K562 (cell line): ENCODE results near the gene SLC35B1. TPM values are rescaled to one million over a fixed set of nuclear protein-coding genes. Genes with fewer than 3 reads are reported as not detected.

Source experiments
- ATAC-seq: fragments of 200-7000 bp; cut with Tn5 transposase; 3 replicates; pipeline ENCODE4 v1.9.1; 2020; ENCODE audit warnings: moderate library complexity
- BruUV-seq: library from RNA; stranded (reverse); fragments of 400-500 nt; replicated peaks from 2 replicates; lab custom pipeline; 2021; lab: Mats Ljungman, UMichigan
- CTCF ChIA-PET: fragments of 300-600 bp; formaldehyde crosslinking; extraction: SDS; loops from one replicate; lab custom pipeline; 2021; ENCODE audit warnings: low intra/inter-chr PET ratio; lab: Yijun Ruan, JAX
- POLR2A ChIA-PET: fragments of 300-600, 350-650 bp; sonication (Branson Sonifier 250); formaldehyde crosslinking; extraction: SDS; loops from one replicate; lab custom pipeline; 2021; ENCODE audit warnings: antibody characterized with exemption, inconsistent platforms; lab: Yijun Ruan, JAX
- DNase-seq, 4 experiments: peaks; one replicate each; pipeline versions ENCODE4 v3.0.0 to v3.0.0-alpha.2; 2011 to 2018; ENCODE audit warnings: low spot score in 3 of 4, mixed read lengths in 3 of 4; ENCODE audit errors: extremely low read depth in 1 of 4
- FAIRE-seq: peaks from 2 replicates; lab custom pipeline; 2011; peaks lifted over from hg19 to GRCh38; lab: Jason Lieb, UNC
- H2AFZ ChIP-seq: 2 replicates; pipeline ENCODE4 v1.6.0; 2011; ENCODE audit warnings: low read depth, low read length, control low read depth, inconsistent platforms
- H3K27ac ChIP-seq: fragments of 200-600 bp; 3 replicates; pipeline ENCODE4 v1.8.0; 2011; ENCODE audit warnings: low read depth, mild to moderate bottlenecking, control low read depth, inconsistent platforms, low read length, moderate library complexity, mixed read lengths; ENCODE audit errors: extremely low read depth
- H3K27me3 ChIP-seq, 2 experiments: fragments of 300-600 bp in 1 of 2; 2 replicates in 1 of 2; 3 replicates in 1 of 2; pipeline versions ENCODE4 v1.6.0 to v1.8.0; 2011; ENCODE audit warnings: inconsistent platforms in 2 of 2, low read length in 2 of 2, mild to moderate bottlenecking in 1 of 2, mixed read lengths in 1 of 2, moderate library complexity in 1 of 2; ENCODE audit not compliant: control insufficient read depth in 2 of 2, insufficient read depth in 2 of 2
- H3K36me3 ChIP-seq: fragments of 300-600 bp; 3 replicates; pipeline ENCODE4 v1.8.0; 2011; ENCODE audit warnings: mild to moderate bottlenecking, low read length, inconsistent platforms; ENCODE audit not compliant: control insufficient read depth, insufficient read depth
- H3K4me1 ChIP-seq, 2 experiments: fragments of 200-600 bp in 1 of 2; replicated peaks in 1 of 2; 2 replicates in 1 of 2; 3 replicates in 1 of 2; pipeline versions ENCODE4 v1.5.1 to v1.8.0; 2011; ENCODE audit warnings: inconsistent platforms in 2 of 2, low read length in 2 of 2, mild to moderate bottlenecking in 1 of 2, mixed read lengths in 1 of 2, moderate library complexity in 1 of 2; ENCODE audit not compliant: control insufficient read depth in 2 of 2, insufficient read depth in 2 of 2
- H3K4me2 ChIP-seq: 2 replicates; pipeline ENCODE4 v1.6.1; 2011; ENCODE audit warnings: low read length, control low read depth, inconsistent platforms, mixed read lengths; ENCODE audit not compliant: insufficient read depth
- H3K4me3 ChIP-seq: fragments of 200-600 bp; sonication (generic), shearing (Covaris generic); 2 replicates; pipeline ENCODE4 v1.5.1; 2016; ENCODE audit warnings: control low read depth, inconsistent platforms
- H3K79me2 ChIP-seq: fragments of 200-600 bp; 3 replicates; pipeline ENCODE4 v1.8.0; 2011; ENCODE audit warnings: low read length, inconsistent platforms; ENCODE audit not compliant: control insufficient read depth, insufficient read depth
- H3K9ac ChIP-seq, 2 experiments: 2 replicates each; pipeline versions ENCODE4 v1.6.0 to v1.6.1; 2011; ENCODE audit warnings: low read depth in 2 of 2, low read length in 2 of 2, control low read depth in 1 of 2, inconsistent platforms in 1 of 2, mild to moderate bottlenecking in 1 of 2, mixed read lengths in 1 of 2; ENCODE audit not compliant: insufficient read depth in 1 of 2
- H3K9me1 ChIP-seq: one replicate; pipeline ENCODE4 v1.6.0; 2011; ENCODE audit warnings: inconsistent platforms, mild to moderate bottlenecking, low read length, moderate library complexity; ENCODE audit not compliant: control insufficient read depth, insufficient read depth
- H3K9me3 ChIP-seq: replicated peaks from 2 replicates; pipeline ENCODE4 v1.5.1; 2011; ENCODE audit warnings: low read depth, low read length, inconsistent platforms; ENCODE audit not compliant: control insufficient read depth, insufficient read depth
- H4K20me1 ChIP-seq: replicated peaks from 2 replicates; pipeline ENCODE4 v1.6.1; 2011; ENCODE audit warnings: low read length, inconsistent platforms, mixed read lengths; ENCODE audit not compliant: control insufficient read depth, insufficient read depth
- BCL6 ChIP-seq: fragments of 250-450 bp; sonication (Bioruptor Pico); IDR thresholded peaks from 2 replicates; pipeline ENCODE4 v1.4.0; 2020
- CHD2 ChIP-seq: IDR thresholded peaks from 2 replicates; pipeline ENCODE4 v1.6.1; 2011; ENCODE audit warnings: low read depth, low read length
- HDAC1 ChIP-seq, 2 experiments: fragments of 450-650 bp; IDR thresholded peaks; 2 replicates each; pipeline ENCODE4 v1.6.1; 2016 to 2017; ENCODE audit warnings: inconsistent platforms in 1 of 2, mild to moderate bottlenecking in 1 of 2, moderate library complexity in 1 of 2
- KAT2B ChIP-seq: IDR thresholded peaks from one replicate; pipeline ENCODE4 v1.6.1; 2012; ENCODE audit warnings: low read depth, mild to moderate bottlenecking, control low read depth, inconsistent platforms, low read length, moderate library complexity
- LCOR ChIP-seq: sonication (generic); formaldehyde crosslinking; IDR thresholded peaks from 2 replicates; pipeline ENCODE4 v1.8.0; 2022; ENCODE audit warnings: mild to moderate bottlenecking, missing genetic modification reagents
- NCOA1 ChIP-seq: fragments of 450-650 bp; IDR thresholded peaks from 2 replicates; pipeline ENCODE4 v1.6.1; 2016; ENCODE audit warnings: low read depth
- NFIC ChIP-seq: fragments of 450-650 bp; IDR thresholded peaks from 2 replicates; pipeline ENCODE4 v1.6.1; 2017; ENCODE audit warnings: mild to moderate bottlenecking, inconsistent platforms
- NFXL1 ChIP-seq: fragments of 450-650 bp; formaldehyde crosslinking; IDR thresholded peaks from 2 replicates; pipeline ENCODE4 v1.4.0; 2021; ENCODE audit warnings: mild to moderate bottlenecking
- NR3C1 ChIP-seq: sonication (generic); formaldehyde crosslinking; IDR thresholded peaks from 2 replicates; pipeline ENCODE4 v1.8.1; 2022; ENCODE audit warnings: missing genetic modification reagents
- PHF8 ChIP-seq: fragments of 200-600 bp; sonication (generic); IDR thresholded peaks from 2 replicates; pipeline ENCODE4 v1.6.1; 2012; ENCODE audit warnings: mixed run types, mild to moderate bottlenecking, inconsistent platforms, low read length, moderate library complexity, borderline replicate concordance
- POLR2A ChIP-seq: fragments of 450-650 bp; conservative IDR thresholded peaks from 2 replicates; pipeline ENCODE4 v1.6.1; 2016
- POLR3A ChIP-seq: IDR thresholded peaks from 2 replicates; pipeline ENCODE4 v1.6.1; 2011; ENCODE audit warnings: borderline replicate concordance, mild to moderate bottlenecking, moderate library complexity; ENCODE audit not compliant: insufficient read length, insufficient read depth; ENCODE audit errors: extremely low read depth
- RFX7 ChIP-seq: fragments of 250-450 bp; sonication (Bioruptor Pico); IDR thresholded peaks from 2 replicates; pipeline ENCODE4 v1.5.1; 2021; ENCODE audit warnings: mild to moderate bottlenecking
- RNF219 ChIP-seq: fragments of 250-450 bp; sonication (Bioruptor Pico); IDR thresholded peaks from 2 replicates; pipeline ENCODE4 v1.5.0; 2022; ENCODE audit warnings: mild to moderate bottlenecking
- SIN3A ChIP-seq, 2 experiments: fragments of 150-350 bp in 1 of 2; IDR thresholded peaks; 2 replicates each; pipeline ENCODE4 v1.6.1; 2011 to 2016; ENCODE audit warnings: borderline replicate concordance in 2 of 2, low read depth in 2 of 2, low read length in 2 of 2, mild to moderate bottlenecking in 2 of 2, moderate library complexity in 2 of 2; ENCODE audit not compliant: control insufficient read depth in 1 of 2
- SLC30A9 ChIP-seq: fragments of 250-450 bp; sonication (Bioruptor Pico); IDR thresholded peaks from 2 replicates; pipeline ENCODE4 v1.8.0; 2022; ENCODE audit warnings: mild to moderate bottlenecking, moderate library complexity
- TARDBP ChIP-seq: fragments of 450-650 bp; IDR thresholded peaks from 2 replicates; pipeline ENCODE4 v1.6.1; 2016
- ZNF174 ChIP-seq: fragments of 250-450 bp; sonication (Bioruptor Pico); IDR thresholded peaks from 2 replicates; pipeline ENCODE4 v1.4.0; 2020; ENCODE audit warnings: mild to moderate bottlenecking
- ZNF311 ChIP-seq: fragments of 250-450 bp; sonication (Bioruptor Pico); IDR thresholded peaks from 2 replicates; pipeline ENCODE4 v1.4.0; 2020; ENCODE audit warnings: mild to moderate bottlenecking, moderate library complexity
- ZNF780A ChIP-seq: fragments of 250-450 bp; sonication (Bioruptor Pico); IDR thresholded peaks from 2 replicates; pipeline ENCODE4 v1.5.0; 2021; ENCODE audit warnings: mild to moderate bottlenecking
- WGBS: fragments of 100-300 bp; shearing (Covaris generic); methylation state at CpG from one replicate; pipeline ENCODE4 v1.1.6; 2016; ENCODE audit warnings: low coverage, mixed read lengths; ENCODE audit not compliant: insufficient coverage; ENCODE audit errors: missing lambda C conversion rate; 5-methylcytosine and 5-hydroxymethylcytosine counted together
- in situ Hi-C: fragments of 300-500 bp; cut with MboI; formaldehyde crosslinking; loops from 4 replicates; pipeline ENCODE4 v1.15.0; 2018; ENCODE audit warnings: inconsistent platforms, mixed read lengths
- intact Hi-C: fragments of 100-400 bp; cut with micrococcal nuclease; formaldehyde crosslinking; loops from 2 replicates; pipeline ENCODE4 v1.14.2; 2022
- polyA plus RNA-seq, 8 experiments: library from polyadenylated mRNA; depleted of rRNA in 4 of 8; stranded (reverse) in 5 of 8; unstranded in 3 of 8; fragments of >200 nt; fragmentation: Nextera tagmentation in 2 of 8; fragmentation: Illumina TruSeq in 1 of 8; extraction: Ambion mirVana in 2 of 8; extraction: Trizol in 1 of 8; gene quantifications; 2 replicates each; pipeline versions ENCODE4 v1.2.1 to v1.2.3, GENCODE V29; 2011 to 2014; ENCODE audit warnings: inconsistent platforms in 1 of 8, missing spikeins in 1 of 8
- total RNA-seq, 7 experiments: library from RNA; depleted of rRNA in 6 of 7; stranded (reverse); fragments of >200 nt in 6 of 7; fragmentation: Illumina TruSeq in 2 of 7; extraction: Trizol in 2 of 7; gene quantifications; 2 replicates each; pipeline versions ENCODE4 v1.2.1 to v1.2.3, GENCODE V29; 2011 to 2021; ENCODE audit warnings: low replicate concordance in 1 of 7

SLC35B1 gene
- total and polyA plus RNA-seq, 9 of the 15 experiments (the other 6 are each of a cell fraction or from before 2014, with no cell fraction given), result 51.4 to 87.9 (median 66.3) TPM

GRCh38 chr17:49677134-49677932 lies 30.4 kb downstream of the SLC35B1 start:
- H3K79me2 ChIP-seq, result peaks cover 47% of the 10 kb centered on the region
- peaks cover 14% of the 10 kb centered on the region; the same call in 2 of the 3 replicates for H3K36me3 ChIP-seq
- no peaks in the 10 kb centered on the region for H3K9me3 ChIP-seq
- peaks cover 7 to 15% of the 10 kb centered on the region in 2 experiments; a peak in 4 of 5 replicates for H3K4me1 ChIP-seq
- DNase-seq, result peak; percentile 96 to 98 (median 96)
- peak overlapping the region; percentile 58 for H3K4me3 ChIP-seq
- intact Hi-C loops, result no loop called here
- under 1% methylated on average over 26 of the region's 34 CpGs for WGBS
- H3K27me3 ChIP-seq, result peaks cover 4 to 7% of the 10 kb centered on the region in 2 experiments; a peak in 3 of 5 replicates
- peak overlapping the region; percentile 84 for H2AFZ ChIP-seq
- H3K4me2 ChIP-seq, result peak overlapping the region; percentile 89
- CTCF ChIA-PET, result interaction anchor here (0.7 kb wide), 1 partner anchor 106 kb away, joined by 3 read pairs; no protein-coding TSS in a partner anchor
- POLR2A ChIA-PET, result interaction anchor here (0.5 to 1.2 kb wide), 5 partner anchors 30 to 166 kb away, joined by 3 to 6 read pairs (median 3); partner anchors contain the start of gene SLC35B1
- in situ Hi-C loops, result no loop called here
- peak; percentile 78 for FAIRE-seq
- peak overlapping the region; percentile 84 to 92 for H3K9ac ChIP-seq
- H4K20me1 ChIP-seq, result peaks cover 6% of the 10 kb centered on the region; the same call in 1 of the 2 replicates
- BruUV-seq, result TSS peak; percentile 67
- ATAC-seq, result peak; percentile 85
- no peaks in the 10 kb centered on the region for H3K9me1 ChIP-seq
- H3K27ac ChIP-seq, result peak overlapping the region; percentile 88
- TF ChIP-seq NFIC, result peak; percentile 27; the same call in 1 of the 2 replicates
- peak in 1 of 2 experiments; percentile 67; a peak in 2 of 4 replicates for TF ChIP-seq HDAC1 (IDR thresholded peaks at IDR 0.05)
- peak; percentile 26; the same call in 1 of the 2 replicates for TF ChIP-seq NCOA1
- peak; percentile 55; the same call in 1 of the 2 replicates for TF ChIP-seq PHF8
- no peak for TF ChIP-seq SLC30A9 (CRISPR knock-in tag)
- no peak for TF ChIP-seq RFX7
- TF ChIP-seq BCL6 (CRISPR knock-in tag), result no peak
- no peak for TF ChIP-seq ZNF174
- peak; percentile 73; the same call in 1 of the 2 replicates for TF ChIP-seq POLR2A
- TF ChIP-seq TARDBP, result no peak
- no peak for TF ChIP-seq KAT2B
- TF ChIP-seq NR3C1 (CRISPR knock-in tag), result no peak
- no peak for TF ChIP-seq ZNF311
- TF ChIP-seq CHD2, result peak; percentile 30; the same call in 1 of the 2 replicates
- no peak for TF ChIP-seq ZNF780A (CRISPR knock-in tag)
- TF ChIP-seq POLR3A, result no peak
- TF ChIP-seq SIN3A (IDR thresholded peaks at IDR 0.05; ENCODE audit: borderline replicate concordance in 2 of 2, control insufficient read depth in 1 of 2, low read depth in 2 of 2, low read length in 2 of 2), result peak; percentile 56 to 63; a peak in 2 of 4 replicates
- TF ChIP-seq RNF219 (CRISPR knock-in tag), result no peak
- TF ChIP-seq LCOR (CRISPR knock-in tag), result 0 out of 2 replicates have a peak, but pooled peaks have one; percentile 48
- TF ChIP-seq NFXL1 (CRISPR knock-in tag), result no peak
